HG02571 (cell line): Measurements from ENCODE around the gene DEFB131A.
"Not testable (repeated sequence)": the region's sequence is repeated elsewhere in the genome, so short reads cannot be mapped to it uniquely, and the experiment has no call there.

Source experiments
- ATAC-seq: cut with Tn5 transposase; IDR thresholded peaks from one replicate; pipeline ENCODE4 v1.9.1; 2021; ENCODE audit warnings: mild to moderate bottlenecking, moderate library complexity; ENCODE audit not compliant: unreplicated experiment

Gene DEFB131A

DNA sequence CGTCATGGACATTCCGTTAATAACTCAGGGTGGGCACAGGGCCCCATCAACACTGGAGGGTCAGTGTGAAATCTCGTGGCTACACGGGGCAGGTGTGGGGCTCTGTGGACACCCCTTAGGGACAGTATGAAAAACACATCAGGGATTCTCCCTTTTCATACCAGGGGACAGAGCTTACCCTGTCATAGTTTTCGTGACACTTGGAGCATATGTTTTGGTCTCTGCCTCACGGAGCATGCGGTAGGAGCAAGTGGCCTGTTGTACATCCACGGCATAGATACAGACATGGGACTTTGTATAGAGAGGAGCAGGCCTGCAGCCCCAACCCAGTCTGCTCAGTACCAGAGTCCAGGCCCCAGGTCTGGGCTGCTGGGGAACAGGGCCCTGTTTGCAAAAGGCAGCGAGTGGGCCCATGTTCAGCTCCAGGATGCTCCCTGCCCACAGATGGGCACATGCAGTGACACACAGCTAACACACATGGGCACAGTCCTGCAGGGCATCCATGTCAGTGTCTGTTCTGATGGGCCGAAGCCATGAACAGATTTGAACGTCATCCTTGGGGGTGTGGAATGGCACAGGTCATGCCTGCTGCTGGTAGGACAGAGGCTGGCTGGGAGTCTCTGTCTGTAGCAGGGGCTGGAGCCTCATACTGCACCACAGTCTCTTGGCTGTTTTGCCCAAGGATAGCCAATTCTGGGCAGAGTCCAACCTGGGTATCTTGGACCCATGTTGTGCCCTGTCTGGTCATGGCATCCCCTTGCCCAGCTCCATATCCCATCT, 50.2 kb downstream of the DEFB131A start:
- not testable (repeated sequence) for ATAC-seq

DNA sequence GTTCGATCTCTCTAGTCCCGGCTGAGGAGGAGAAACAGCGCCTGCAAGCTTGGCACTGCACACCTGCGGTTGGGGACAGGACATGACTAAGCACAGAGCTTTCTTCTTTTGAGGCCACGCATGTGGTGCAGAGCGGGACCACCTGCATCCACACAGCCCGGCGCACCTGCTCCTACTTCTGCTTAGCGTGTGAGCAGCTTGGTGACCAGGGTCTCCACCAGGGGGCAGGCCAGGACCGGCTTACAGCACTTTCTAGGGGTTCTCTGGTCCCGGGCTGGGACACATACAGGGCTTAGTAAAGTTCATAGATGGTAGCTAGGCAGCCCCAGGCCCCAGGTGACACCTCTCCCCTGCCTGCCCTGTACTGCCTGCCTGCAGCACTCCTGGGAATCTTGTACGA, 51.2 kb downstream of the DEFB131A start:
- ATAC-seq: not testable (repeated sequence)

DNA sequence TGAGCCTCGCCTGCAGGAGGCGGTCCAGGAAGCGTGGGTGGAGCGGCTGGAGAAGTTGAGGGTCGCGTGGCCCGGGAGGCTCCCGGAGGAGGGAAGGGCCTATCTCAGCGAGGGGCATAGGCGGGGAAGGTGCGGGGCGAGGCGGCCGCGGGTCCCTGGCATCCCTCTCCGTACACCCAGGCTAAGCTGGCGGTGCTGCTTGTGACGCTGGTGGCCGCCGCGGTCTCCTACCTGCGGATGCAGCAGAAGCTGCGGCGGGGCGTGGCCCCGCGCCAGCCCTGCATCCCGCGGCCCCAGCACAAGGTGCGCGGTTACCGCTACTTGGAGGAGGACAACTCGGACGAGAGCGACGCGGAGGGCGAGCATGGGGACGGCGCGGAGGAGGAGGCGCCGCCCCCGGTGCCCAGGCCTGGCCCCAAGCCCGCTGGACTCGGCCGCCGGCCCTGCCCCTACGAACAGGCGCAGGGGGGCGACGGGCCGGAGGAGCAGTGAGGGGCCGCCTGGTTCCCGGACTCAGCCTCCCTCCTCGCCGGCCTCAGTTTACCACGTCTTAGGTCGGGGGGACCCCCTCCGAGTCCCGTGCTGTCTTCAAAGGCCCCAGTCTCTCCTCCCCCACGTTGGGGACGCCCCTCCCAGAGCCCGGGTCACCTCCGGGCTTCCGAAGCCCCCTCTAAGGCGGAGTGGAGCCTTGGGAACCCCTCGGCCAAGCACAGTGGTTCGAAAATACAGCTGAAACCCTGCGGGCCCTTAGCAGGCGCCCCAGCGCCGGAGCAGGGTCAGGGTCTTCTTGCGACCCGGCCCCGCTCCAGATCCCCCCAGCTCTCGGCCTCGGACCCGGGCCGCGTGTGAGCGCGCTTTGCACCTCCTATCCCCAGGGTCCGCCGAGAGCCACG, 53.6 kb downstream of the DEFB131A start:
- ATAC-seq: not testable (repeated sequence)

DNA sequence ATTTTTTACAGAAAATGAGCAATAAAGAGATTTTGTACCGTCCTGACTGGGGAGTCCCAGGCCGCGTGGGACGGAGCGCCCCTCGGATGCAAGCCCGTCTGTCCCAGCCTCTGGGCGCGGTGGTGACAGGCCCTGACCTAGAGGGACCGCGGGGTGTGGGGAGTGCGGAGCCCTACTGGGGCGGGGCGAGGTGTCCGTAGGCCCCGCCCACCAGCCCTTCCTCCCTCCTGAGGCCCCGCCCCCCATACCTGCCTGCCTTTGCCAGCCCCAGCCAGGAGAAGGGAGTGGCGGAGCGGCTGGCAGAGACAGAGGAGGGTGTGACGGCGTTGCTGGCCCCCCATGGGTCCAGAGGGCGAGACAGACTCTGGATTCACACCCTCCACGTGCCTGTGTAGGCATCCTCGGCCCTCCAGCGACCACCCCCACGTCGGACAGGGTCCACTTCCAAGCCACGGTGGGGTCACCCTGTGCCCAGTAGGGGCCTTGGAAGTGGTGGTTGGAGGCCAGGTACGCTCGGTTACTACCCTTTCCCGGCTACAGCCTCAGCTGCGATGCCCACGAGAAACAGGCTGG, 54.3 kb downstream of the DEFB131A start:
- ATAC-seq: not testable (repeated sequence)

DNA sequence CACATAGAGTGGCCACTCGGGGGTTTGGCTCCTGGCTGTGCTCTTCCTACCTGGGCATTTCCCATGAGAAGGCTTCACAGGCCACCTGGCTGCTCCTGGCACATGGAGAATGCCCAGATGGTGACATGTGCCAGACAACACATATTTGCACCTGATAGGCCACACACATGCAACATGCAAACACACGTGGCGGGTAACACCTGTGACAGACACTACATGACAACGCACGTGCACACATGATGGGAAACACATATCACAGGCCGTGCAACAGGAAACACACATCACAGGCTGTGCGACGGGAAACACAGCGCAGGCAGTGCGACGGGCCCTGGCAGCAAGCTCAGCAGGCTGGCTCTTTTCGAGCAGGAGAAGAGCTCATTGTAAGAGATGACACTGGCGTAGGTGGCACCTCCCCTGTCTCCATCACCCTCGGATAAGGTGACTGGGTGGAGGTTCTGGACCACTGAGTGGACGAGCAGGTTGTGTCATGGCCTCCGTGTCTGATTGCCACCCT, 55.8 kb downstream of the DEFB131A start:
- not testable (repeated sequence) for ATAC-seq
